Breast epithelium (tissue), 3 donors: Measurements from ENCODE around the gene TCFL5.

Experiments used
- POLR2A ChIP-seq: fragments of 450-650 bp; IDR thresholded peaks from one replicate; pipeline ENCODE4 v1.6.1; 2016; ENCODE audit warnings: antibody characterized with exemption, mild to moderate bottlenecking, moderate library complexity
- TF ChIP-seq, protein P1 (sequence below), 3 donors: fragments of 450-650 bp; IDR thresholded peaks; one replicate each; pipeline ENCODE4 v1.5.1; 2016 to 2017; ENCODE audit warnings: antibody characterized with exemption in 3 of 3, mild to moderate bottlenecking in 3 of 3, moderate library complexity in 3 of 3

DNA sequence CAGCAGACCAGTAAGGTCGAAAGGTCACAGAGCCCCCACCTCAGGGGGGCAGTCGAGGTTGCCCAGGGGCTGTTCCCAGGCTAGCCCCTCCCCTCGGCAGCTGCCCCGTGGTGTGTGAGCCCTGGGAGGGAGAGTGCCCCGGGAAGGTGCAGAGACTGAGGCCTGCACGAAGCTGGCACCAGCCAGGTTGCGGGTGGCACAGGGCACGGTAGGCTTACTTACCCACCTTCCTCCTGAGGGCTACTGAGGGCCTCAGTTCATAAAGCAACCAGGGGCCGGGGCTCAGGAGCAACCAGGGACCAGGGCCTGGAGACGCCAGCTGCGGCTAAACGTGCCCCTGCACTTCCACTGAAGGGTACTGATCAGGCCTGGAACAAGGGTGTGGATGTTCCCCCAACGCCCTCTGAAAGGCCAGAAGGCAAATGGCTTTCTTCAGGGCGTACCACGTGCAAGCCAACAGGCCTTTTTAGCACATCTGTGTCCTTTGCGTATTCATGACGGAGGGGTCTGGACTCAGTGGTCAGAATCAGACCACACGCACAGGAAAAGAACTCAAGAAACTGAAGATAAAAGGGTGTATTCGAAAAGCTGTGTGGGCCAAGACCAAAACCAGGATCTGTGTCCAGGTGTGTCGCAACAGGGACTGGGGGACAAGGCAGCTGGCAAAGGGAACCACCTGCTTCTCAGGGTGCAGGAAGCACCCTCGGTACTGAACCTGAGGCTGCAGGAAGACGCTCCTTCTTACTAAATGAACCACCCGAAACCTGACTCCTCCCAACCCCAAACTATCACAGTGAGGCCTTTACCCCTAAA lies 24.5 kb upstream of the TCFL5 start:
- TF ChIP-seq, protein P1, sequence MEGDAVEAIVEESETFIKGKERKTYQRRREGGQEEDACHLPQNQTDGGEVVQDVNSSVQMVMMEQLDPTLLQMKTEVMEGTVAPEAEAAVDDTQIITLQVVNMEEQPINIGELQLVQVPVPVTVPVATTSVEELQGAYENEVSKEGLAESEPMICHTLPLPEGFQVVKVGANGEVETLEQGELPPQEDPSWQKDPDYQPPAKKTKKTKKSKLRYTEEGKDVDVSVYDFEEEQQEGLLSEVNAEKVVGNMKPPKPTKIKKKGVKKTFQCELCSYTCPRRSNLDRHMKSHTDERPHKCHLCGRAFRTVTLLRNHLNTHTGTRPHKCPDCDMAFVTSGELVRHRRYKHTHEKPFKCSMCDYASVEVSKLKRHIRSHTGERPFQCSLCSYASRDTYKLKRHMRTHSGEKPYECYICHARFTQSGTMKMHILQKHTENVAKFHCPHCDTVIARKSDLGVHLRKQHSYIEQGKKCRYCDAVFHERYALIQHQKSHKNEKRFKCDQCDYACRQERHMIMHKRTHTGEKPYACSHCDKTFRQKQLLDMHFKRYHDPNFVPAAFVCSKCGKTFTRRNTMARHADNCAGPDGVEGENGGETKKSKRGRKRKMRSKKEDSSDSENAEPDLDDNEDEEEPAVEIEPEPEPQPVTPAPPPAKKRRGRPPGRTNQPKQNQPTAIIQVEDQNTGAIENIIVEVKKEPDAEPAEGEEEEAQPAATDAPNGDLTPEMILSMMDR (IDR thresholded peaks at IDR 0.05): no peak
- TF ChIP-seq POLR2A: no peak
